ENCODE results near the gene NOL4L.
"Not testable (repeated sequence)": the region's sequence is repeated elsewhere in the genome, so short reads cannot be mapped to it uniquely, and the experiment has no call there.

NOL4L gene

DNA sequence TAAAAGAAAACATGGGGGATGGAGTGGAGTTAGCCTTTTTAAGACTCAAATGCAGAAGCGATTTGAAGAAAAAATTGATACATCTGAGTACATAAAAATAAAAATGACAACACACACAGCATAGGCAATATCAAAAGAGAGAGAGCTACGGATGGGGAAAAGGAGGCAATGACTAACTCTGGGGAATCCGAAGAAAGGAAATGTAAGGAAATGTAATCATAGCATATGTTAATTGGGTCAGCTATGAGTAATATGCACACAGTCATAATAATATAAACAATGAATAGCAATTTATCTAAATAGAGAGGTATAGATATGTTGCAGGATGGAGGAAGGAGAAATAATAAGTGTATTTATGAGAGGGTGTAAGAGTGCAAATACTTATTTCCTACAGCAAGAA lies 83.4 kb downstream of the NOL4L start:
- DNase-seq: no peak

DNA sequence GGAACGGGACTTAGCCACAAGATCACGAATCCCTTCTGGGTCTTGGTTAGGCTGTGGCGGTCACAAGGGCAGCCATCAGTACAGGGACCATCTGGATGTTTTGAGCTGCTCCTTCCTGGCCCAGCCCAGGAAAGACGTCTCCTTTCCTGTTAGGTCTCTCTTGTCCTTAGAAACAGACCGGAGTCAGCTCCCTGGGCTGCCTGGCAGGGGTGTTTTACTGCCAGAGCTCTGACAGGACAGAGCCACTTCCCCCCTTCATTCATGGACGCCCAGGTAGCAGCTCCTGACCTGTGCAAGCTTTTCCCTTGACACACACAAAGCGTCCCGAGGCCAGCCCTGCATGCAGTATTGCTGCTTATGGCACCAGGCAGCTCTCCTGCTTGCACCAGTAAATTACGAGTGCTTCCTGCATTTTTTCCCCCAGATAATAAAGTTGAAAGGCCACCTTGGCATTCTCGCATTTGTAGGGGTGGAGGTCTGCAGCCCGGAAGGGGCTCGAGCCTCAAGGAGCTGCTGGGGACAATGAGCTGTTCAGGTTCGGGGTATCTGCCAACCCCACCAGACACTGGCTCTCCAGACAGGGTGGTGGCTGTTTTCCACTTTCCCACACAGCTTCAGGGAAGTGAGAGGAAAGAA lies 87.4 kb downstream of the NOL4L start:
- DNase-seq: peak; percentile 50

DNA sequence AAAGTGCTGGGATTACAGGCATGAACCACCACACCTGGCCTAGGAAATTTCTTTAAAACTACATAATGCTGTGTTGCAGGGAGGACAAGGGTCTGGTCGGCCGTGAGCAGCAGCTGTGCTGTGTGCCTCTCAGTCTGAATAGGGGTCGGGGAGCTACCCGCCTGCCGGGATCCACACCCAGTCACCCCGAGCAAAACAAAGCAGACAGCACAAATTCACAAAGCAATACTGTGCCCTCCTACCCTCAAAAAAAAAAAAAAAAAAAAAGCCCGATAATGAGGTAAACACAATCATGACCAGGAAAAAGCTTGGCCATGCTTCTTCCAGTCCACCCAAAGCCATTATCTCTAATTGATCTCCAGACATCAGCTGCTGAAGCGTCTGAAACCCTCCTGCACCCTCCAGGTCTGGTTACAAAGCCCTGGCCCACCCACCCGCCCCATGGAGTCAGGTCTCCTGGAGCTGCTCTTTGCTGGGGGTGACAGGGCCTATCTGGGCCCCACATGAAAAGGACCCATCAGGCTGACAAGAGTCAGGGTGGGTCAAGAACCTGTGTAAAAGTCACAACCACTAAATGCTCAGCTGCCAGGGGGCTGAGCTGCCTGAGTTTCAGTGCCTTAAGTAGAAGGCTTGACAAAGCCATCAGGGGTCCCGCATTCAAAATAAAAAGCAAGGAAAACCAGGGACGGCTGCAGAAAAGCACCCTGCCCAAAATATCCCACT lies 88.2 kb downstream of the NOL4L start:
- no peak for DNase-seq

DNA sequence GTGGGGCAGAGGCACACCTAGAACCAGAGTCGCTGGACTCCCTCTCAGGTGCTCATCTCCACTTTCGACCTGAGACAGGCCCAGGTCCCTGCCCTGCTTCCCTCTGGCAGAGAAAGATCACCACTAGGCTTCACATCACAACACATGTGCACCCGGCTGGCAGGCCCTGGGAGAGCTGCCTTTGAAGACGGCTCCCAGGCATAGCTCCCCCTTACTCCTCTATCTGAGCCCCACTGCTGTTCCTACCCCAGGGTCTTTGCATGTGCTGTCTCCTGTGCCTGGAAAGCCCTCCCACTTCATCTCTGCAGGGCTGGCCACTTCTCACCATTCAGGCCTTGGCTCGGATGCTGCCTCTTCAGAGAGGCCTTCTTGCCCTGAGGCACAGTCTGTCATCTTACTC lies 89.2 kb downstream of the NOL4L start:
- DNase-seq: no peak

DNA sequence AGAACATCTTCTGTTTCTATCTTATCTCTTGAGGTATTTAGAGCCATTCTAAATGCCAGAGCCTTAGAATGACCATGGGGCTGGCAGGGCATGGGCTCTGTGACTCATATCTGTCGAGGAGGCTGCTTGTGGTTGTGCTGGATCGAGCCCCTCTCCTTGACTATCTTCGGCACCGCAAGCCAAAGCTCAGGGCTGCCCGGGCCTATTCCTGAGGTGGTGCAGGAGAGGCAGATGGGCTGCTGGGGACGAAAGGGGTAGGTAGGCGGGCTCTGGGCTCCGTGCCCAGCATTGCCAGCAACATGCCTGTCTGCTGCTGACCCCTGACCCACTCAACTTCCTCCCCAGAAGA lies 89.9 kb downstream of the NOL4L start:
- peak; percentile 77 for DNase-seq

DNA sequence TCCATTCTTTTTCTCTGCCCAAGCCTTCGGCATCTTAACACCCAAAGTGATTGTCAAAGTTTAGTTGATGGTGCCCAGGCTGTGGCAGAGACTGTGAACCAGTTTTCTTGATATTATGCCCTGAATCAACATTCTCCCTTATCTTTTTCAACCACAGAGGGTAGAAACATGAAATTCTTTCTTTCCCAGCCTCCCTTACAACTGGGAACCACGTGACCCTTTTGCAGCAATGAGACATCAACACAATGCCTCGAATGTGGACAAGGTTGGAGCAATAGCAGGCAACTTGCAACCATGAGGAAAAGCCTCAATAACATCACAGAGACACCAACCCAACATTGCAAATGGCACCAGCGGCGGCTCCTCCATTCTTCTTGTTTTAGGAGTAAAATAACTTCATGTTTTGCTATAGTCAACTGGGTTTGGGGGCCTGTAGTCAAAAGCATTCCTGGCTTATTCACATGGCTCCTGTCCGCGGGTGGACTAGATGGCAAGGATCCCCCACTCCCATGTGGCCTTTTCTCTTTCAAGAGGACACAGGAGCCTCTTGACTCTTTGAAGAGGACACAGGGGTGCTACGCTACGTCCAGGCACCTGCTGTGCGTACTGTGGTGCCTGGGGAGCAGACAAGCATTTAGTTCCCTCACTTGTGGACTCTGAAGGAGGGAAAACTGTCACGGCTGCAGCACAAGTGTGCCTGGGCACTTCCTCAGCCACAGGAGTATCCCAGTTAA lies 90.5 kb downstream of the NOL4L start:
- peak; percentile 71 for DNase-seq

DNA sequence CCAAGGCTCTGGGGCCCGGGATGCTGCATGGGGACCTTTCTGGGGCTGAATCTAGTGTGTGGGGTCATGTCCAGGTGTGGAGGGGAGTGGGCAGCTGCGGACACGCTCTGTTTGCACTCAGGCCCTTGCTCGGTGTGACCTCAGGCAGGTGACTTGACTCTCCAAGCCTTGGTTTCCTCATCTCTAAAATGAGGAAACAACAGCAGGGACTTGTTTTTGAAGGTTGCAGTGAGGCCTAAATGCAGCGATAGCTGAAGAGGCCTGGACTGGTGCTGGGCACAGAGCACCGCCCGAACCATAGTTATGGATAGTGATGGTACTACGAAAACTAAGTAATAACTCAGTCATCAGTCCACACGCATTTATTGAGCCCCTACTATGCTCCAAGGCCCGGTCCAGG lies 91.8 kb downstream of the NOL4L start:
- no peak for DNase-seq

DNA sequence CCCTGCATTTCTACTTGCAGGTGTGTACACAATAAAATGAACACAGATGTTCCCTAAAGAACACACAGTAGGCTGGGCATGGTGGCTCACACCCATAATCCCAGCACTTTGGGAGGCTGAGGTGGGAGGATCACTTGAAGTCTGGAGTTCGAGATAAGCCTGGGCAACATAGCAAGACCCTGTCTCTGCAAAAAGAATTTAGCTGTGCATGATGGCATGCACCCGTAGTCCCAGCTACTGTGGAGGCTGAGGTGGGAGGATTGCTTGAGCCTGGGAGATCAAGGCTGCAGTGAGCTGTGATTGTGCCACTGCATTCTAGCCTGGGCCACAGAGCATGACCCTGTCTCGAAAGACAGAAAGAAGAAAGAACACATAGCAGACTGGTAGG lies 93.4 kb downstream of the NOL4L start:
- DNase-seq: not testable (repeated sequence)

DNA sequence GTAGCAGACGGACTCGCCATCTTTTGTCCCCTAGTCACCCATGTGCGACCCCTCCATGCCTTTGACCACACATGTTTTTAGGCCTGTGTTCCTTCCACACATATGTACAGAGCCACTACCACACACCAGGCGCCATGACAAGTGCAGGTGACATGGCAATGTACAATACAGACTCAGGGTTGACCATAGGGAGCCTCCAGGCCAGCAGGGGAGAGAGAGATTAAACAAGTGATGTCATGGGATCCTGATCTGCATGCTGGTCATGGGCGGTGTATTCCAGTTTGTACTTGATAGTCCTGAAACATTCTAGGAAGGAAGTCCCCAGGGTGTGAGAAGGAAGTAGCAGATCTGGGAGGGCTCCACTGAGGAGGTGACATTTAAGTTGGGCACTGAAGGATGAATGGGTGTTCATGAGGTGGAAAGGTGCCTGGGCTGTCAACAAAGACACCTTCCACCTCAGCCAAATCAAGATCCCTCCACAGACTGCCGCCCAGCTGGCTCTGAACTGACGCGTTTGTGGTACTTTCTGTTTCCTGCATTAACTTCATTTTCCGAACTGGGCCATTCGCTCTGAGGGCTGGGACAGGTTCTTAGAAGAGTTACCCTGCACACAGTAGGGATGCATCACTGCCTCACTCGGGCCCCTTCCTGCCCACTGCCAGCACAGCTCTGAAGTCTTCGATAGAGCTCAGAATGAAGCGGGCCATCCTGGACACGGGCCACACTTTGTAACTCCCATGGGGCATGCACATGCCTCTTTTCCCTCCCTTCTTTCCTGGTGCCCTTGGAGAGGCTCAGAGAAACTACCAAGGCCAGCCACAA lies 94.0 kb downstream of the NOL4L start:
- no peak for DNase-seq

DNA sequence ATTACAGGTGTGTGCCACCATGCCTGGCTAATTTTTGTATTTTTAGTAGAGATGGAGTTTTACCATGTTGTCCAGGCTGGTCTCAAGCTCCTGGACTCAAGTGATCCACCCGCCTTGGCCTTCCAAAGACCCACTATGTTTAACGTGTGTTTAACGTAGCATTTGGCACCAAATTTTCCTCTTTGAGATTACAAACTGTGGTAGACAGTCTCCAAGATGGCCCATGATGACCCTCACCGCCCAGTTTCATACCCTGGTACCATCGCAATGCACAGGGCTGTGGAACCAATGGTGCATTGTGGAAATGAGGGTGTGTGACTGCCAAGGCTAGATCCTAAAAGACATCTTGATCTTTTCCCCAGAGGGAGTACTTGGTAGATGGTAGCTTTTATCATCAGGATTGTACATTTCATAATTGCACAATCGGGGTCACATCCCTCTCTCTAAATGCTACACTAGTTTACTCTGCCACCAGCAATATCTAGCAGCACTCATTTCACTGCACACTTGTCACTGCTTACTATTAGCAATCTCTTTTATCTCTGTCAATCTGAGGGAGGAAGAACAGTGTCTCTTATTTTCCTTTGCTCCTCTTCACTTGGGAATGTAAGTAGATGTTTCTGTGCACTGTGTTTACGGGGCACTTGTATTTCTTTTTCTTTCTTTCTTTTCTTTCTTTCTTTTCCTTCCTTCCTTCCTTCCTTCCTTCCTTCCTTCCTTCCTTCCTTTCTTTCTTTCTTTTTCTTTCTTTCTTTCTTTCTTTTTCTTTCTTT lies 96.9 kb downstream of the NOL4L start:
- DNase-seq: no peak

DNA sequence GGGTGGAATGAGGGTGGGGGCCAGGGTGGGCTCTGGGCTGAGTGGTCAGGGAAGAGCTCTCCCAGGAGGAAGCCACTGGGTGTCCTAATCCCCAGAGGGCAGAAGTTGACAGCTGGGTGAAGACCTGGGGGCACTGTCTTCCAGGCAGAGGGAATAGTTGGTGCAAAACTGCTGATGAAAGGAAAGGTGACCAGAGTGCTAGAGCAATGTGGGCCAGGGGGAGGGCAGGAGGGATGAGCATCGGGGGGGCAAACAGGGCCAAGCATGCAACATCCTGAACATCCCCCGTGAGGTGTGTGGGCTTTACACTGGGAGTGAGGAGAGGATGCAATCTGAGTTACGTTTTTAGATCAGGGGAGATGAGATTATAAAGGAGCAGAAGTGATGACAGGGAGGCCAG lies 97.8 kb downstream of the NOL4L start:
- DNase-seq: no peak

DNA sequence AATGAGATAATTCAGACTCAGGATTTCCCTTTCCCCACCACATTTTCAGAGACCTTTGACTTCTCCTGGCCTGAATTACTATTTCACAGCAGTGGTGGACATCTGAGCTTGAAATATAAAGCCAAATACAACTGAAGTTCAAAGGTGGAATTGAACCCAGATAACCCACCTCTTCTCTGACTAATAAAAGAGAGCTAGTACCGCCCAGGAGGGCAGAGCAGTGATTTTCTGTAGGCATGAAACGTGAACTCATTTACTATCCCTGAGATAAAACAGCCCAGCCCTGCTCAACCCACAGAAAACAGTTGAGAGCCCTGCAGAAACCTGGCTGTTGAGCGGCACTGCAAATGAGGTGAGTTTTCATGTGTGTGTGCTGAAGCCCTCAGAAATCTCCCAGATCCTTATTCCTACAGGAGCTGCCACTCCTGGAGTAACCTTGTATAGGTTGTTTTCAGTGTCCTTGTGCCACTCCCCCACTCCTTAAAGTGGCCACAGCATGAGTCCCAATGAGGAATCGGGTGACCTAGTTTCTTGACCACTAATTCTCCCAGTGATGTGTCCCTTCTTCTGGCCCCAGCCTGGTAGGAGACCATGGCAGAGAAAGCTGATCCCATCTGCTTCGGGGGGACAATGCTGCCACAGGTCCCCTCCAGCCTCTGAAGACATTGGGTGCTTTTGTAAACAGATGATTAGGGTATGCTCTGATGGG lies 99.2 kb downstream of the NOL4L start:
- DNase-seq: no peak

DNA sequence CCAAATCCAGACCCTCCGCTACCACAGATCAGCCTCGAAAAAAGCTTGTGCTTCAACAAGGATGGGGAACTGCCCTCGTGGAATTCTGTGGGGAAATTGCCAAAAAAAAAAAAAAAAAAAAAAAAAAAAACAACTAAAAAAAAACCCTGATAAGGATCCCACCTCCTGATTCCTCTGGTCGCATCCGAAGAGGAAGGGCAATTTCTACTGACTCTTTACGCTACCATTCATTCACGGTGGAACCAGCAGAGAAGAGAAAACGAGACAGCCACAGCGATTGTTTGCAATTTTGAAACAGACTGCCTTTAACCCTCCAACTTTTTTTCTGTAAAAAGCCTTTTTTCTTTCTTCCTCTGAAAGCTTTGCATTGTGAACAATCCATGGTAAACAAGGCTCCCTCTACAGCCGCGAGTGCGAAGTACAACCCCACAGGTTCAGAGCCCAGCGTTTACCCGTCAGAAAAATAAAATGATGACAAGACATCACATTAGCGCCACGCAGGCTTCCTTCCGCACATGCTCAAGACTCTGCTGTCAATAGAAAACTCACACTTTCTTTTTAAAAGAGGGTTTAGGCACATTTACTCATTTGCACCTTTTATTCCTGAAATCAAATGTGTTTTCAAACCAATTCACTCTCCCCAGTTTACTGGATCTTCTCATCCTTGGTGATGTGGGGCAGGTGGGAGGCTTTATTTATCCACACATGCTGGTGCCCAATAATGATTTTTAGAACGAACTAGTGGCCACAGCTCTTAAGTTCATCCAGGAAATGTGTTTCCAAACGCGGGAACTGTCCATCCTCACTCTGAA lies 100.0 kb downstream of the NOL4L start:
- DNase-seq: peak; percentile 93

DNA sequence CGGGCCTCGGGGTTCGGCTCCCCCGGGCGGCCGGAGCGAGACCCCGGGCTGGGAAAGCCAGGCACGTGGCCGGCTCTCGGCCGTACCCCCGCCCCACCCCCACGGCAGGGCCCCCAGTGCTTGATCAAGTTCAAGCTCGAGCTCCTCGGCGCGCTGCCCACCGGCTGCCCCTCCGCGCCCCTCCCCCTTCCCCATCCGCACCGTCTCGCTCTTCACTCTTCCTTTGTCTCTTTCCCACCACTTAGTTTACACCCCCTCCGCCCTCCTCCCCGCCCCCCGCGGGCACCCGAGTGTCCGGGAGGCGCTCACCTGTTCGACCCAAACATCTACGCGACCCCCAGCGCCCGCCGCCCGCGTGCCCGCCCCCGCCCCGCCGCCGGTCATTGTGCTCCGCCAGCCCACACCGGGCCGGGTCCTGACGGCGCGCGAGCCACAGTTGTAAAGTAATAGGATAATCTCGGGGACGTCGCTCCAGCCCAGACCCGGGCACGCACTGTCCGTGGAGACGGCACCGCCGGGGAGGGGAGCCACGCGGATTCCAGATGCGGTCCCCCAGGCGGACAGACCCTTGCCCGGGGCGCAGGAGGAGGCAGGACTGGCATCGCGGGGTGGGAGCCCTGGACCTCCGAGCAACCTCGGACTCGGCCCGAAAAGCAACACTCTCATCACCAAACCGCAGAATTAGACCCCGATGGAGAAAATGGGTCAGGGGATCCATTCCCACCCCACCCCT lies 100.7 kb downstream of the NOL4L start:
- DNase-seq: peak; percentile 37

DNA sequence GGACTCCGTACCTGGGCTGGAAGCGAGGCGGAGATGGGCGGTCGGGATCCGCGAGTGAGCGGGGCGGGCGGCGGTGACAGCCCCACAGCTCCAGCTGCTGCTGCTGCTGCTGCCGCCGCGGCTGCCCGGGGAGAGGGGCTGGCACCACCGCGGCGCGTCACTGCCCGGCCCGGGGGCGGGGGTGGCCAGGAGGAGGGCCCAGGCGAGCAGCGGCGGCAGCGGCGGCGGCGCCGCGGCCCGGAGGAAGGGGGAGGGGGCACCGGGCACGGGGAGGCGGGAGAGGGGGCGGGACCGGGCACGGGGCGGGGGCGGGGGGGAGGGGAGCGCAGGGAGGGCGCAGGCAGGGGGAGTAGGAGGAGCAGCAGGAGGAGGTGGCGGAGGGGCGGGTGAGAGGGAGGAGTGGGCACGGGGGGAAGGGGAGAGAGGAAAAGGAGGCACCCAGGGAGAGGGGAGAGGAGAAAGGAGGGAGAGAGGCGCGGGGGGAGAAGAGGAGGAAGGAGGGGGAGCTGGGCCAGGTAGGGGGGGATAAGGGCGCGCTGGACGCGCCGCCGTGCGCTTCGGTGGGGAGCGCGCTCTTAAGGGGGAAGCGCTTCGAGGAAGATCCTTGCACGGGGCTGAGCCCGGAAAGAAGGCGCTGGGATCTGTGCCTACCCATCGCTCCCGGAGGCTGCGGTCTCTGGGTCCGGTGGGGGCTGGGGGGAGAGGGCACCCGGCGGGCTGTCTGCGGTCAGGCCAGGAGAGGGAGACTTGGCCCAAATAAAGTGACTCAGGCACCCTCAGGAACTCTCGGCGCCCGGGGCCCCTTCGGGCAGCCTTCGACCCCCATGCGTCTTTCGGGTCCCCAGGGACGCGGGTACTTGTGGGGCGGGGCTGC lies 101.5 kb downstream of the NOL4L start:
- DNase-seq: peak; percentile 89

DNA sequence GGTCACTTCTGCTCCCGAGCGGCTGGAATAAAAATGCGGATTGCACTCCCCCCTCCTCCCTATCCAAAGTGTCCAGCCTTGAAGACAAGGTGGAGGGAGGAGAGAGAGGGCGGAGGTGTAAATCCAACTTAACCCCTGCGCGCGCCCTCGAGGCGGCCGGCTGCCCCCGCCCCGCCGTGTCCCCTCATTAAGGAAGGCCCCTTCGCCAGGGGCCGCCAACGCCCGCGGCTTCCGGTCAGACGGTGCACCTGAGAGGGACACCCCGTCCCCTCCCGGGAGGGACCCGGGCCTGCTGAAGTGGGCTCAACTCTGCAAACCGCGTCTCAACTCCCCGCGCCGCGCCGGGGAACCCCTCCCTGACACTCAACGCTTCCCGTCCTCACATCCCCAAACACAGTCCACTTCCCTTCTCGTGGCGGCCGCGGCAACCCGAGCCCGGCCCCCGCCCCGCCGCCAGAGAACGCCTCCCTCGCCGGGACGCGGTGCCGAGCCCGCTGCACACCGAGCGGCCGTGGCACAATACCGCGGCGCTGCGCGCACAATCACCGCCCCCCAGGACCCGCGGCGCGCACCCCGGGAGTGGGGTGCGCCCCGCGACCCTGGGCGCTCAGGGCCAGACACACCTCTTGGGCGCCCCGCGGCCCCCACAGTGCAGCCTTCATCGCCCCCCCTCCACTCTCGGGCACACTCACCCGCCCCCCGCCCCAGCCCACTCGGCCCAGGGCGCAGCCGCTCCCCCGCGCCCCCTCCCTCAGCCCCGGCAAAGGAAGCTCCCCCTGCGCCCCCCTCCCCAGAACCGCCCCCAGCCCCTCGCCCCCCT lies 102.5 kb downstream of the NOL4L start:
- DNase-seq: peak; percentile 69

DNA sequence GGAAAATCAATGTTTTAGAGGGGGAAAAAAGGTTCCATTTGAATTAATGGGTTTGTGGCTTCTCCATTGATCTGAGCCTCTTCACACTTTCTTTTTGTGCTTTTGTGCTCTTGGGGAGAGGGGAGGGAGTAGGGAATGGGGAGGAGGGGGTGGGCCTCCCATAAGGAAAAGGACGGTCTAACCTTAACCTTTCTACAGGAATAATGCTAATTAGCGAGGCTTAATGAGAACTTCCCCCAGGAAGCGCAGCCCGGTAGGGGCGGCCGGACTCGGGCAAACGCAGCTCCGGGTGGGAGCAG lies 103.0 kb downstream of the NOL4L start:
- no peak for DNase-seq

DNA sequence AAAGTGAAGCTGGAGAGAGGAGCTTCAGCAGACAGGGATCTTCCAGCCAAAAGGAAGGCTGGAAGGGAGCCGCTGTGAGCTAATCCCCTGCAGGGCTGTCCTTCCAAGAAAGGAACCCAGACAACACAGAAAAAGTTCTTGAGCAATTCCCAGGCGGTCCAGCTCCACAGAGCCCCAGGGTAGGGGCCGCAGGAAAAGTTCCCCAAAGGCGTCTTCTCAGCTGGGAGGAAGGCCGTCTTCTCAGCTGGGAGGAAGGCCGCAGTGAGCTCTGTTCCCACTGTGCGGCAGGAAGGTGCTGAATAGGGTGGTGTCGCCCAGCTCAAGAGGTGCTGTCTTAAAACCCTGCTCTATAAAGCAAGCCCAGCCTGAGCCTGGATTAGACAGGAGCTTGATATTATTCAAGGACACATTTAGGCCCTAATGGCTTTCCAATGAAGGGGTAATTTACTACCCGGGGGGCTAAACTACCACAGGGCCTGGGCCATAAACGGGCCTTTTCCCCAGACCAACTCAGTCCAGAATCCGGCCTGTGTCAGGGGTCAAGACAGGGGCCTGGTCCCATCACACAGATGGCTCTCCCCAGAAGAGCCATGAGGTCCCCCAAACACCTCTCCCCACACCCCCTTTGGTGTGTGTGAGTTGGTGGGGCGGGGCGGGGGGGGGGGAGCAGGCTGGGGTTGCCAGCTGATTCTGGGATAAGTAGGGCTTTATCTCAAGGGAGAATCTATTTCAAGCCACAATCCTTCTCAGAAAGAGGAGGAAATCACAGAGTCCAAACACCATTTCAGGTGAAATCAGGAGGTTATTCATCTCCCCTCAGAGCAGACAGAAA lies 103.6 kb downstream of the NOL4L start:
- no peak for DNase-seq
